NCI-H524 (cell line): ENCODE measurements around the gene XIRP2.

ENCODE experiments used
- DNase-seq, 2 experiments: peaks; one replicate each; lab custom pipeline; 2025; lab: John Stamatoyannopoulos, UW

The XIRP2 gene, protein sequence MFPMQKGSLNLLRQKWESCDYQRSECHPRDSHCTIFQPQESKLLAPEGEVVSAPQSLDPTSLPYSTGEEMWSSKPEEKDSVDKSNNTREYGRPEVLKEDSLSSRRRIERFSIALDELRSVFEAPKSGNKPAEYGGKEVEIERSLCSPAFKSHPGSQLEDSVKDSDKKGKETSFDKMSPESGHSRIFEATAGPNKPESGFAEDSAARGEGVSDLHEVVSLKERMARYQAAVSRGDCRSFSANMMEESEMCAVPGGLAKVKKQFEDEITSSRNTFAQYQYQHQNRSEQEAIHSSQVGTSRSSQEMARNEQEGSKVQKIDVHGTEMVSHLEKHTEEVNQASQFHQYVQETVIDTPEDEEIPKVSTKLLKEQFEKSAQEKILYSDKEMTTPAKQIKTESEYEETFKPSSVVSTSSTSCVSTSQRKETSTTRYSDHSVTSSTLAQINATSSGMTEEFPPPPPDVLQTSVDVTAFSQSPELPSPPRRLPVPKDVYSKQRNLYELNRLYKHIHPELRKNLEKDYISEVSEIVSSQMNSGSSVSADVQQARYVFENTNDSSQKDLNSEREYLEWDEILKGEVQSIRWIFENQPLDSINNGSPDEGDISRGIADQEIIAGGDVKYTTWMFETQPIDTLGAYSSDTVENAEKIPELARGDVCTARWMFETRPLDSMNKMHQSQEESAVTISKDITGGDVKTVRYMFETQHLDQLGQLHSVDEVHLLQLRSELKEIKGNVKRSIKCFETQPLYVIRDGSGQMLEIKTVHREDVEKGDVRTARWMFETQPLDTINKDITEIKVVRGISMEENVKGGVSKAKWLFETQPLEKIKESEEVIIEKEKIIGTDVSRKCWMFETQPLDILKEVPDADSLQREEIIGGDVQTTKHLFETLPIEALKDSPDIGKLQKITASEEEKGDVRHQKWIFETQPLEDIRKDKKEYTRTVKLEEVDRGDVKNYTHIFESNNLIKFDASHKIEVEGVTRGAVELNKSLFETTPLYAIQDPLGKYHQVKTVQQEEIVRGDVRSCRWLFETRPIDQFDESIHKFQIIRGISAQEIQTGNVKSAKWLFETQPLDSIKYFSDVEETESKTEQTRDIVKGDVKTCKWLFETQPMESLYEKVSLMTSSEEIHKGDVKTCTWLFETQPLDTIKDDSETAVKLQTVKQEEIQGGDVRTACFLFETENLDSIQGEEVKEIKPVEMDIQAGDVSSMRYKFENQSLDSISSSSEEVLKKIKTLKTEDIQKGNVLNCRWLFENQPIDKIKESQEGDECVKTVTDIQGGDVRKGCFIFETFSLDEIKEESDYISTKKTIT (N-terminal part only)

DNA sequence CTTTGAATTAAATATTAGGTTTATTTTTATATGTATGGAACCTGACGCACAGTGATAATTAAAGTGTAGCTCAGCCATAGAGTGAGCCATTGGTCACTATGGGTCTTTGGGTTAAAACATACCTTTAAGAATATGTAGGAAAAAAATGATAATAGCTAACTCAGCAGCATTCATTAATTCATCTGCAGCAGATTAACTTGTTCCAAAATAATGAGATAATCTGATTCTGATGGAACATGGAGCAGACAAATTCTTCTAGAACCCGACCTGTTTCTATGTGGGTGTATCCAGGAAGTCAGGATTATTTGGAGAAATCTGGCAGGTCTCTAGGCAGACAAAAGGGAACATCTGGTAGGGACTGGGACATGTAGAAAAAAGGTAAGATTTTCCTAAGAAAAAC is at the start of gene XIRP2:
TSS of gene XIRP2 (plus strand) at position 301 of the 400 bp plus-strand sequence. CDS start 15,003 bp downstream, outside the sequence.
- no peak for DNase-seq

DNA sequence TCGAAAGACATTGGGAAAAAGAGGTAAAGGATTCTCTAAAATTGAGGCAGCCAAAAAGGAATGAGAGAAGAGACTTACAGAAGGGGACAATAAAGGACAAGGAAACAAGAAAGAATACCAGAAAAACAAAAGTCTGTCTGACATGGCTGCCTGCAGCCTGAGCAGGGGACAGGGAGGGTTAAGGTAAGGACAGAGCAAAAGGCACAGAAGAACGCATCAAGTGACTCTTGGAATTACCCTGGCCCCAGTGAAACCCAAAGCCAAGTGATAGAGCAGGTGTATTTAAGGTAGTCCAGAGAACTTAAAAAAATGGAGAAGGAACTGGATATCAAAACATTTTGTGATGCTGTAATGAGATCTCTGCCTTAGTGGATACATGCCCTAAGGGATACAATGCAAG is 47.1 kb upstream of the XIRP2 start:
- DNase-seq = no peak

DNA sequence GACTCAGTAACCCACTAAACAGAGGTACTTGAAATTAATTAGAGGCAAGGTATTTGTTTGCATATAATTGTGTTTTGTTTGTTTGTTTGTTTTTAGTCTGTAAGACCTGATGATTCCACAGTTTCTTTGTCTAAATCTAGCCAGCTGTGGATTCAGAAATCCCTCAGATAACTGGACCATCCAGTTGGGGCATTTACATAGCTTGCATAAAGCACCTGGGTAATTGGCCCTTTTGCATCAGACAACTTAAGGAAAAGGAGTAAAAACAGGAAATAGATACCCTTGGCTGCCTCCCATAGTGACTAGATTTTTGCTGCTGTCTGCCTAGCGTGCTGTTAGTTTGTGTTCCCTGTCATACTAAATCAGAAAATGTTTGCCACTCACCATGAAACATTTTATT is 46.6 kb upstream of the XIRP2 start:
- no peak for DNase-seq

DNA sequence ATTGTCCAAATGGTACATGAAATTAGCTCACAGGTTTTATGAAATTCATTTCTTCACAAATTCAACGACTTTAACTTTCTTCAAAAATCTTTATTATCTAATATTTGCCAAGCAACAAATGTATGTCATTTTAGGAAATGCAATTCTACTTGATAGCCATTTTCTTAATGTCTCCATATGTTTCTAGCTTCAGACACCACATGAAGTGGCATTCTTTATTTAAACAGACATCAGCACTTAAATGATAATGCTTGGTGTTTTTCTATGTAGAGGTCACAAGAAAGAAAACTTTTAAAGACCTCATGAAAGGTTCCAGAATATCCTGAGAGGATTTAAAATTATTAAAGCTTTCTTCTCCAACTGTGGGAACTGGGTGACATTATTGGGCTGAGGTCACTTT is 44.2 kb upstream of the XIRP2 start:
- no peak for DNase-seq

DNA sequence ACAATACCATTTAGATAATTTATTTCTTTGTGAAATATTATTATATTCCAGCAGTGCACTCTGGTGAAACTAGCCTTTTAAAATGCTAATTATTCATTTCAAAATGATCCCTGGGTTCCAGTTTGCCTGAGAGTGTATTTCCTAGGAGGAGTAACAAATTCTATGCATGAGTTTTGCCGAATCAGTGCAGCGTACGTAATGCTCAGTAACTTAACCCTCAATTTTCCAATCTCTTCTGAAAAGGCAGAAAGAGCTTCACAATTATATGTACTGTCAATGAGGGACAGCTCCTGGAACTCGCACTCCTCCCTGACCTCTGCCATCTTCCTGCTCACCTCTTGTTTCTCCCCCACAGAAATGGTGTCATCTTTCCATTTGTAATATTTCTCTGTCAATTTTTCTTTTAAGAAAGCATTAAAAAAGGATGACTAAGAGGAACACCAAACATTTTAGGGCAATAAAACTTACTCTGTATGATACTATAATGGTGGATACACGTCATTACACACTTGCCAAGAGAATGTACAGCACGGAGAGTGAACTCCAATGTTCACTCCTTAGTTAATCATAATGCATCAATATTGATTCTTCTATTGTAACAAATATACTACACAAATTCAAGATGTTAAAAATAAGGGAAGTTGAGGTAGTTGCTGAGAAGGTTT is 25.7 kb upstream of the XIRP2 start:
- DNase-seq = no peak

DNA sequence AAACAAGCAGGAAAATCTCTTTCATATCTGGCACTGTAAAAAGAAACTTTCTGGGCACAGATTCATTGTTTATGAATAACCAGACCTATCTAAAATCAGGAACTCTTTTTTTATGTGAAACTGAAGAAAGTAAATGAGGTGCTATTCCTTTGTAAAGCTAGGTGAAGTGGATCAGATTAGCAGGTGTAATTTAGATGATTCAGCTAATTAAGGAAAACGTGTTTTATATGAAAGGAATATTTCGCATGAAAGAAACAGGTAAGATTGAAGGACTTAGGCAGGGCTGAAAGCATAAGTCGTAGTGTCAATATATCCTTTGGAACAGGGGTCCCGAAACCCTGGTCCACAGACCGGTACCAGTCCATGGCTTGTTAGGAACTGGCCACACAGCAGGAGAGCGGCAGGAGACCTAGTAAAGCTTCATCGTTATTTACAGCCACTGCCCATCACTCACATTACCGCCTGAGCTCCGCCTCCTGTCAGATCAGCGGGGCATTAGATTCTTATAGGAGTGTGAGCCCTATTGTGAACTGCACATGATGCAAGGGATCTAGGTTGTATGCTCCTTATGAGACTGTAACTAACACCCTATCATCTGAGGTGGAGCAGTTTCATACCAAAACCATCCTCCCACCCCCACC is 20.3 kb upstream of the XIRP2 start:
- DNase-seq = no peak

DNA sequence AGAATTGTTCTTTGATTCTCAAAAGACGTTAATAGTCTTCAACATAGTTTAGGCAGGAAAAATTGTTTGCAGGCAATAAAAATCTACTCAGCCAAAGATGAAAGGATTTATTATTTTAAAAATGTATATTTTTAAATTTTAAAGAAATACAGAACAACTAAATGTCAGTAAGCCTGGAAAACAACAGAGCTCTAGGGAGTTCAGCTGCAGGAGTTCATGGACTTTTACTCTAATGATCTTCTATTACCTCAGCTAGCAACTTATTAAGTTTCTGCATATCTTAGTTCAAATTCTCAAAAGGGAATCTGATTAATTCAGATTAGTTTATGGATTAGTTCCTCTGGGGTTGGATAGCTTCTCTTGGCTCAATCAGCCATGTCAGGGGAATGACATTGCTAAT is 17.9 kb upstream of the XIRP2 start:
- no peak for DNase-seq

DNA sequence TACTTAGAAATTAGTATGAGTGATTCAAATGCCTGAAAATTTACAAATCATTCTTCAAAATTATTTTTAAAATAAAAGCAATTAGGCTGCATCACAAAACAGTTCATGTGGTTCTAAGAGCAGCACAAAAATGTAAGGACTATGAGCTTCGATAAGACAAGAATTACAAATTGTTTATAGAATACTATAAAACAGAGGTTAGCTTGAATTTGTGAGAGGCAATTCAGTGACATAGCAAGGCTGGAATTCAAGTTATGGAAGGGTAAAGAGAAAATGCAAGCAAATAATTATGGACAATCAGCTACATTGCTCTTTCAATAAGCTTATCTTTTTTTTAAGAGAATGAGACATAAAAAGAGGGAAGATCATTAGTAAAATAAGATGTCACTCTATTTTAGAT is 7.1 kb upstream of the XIRP2 start:
- no peak for DNase-seq

DNA sequence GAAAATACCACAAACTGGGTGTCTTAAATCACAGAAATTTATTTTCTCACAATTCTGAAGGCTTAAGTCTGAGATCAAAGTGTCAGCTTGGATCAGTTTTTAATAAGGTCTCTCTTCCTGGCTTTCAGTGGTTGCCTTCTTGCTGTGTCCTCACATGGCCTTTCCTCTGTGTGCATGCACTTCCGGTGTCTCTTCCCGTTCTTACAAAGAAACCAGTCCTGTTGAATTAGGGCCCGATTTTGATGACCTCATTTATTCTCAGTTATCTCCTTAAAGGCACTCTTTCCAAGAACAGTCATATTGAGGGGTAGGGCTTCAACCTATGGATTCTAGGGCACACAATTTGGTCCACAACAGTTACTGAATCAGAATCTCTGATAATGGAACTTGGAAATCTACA is 5.4 kb upstream of the XIRP2 start:
- no peak for DNase-seq

DNA sequence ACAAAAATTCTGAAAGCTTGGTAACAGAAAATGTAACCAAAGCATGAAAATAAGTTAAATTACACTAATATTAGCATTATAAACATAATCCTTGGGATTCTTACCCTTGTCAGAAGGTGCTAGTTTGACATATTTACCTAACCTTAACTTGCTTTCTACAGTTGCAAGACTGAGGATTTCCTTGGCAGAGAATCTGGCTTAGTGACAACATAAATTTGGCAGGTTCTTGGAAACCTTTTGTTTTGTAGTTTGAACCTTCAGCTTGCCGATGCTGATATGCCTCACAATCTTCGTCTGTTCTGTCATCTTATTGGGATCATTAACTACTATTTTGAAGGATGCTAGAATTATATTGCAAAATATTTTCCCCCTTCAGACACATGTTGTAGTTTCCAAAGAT is 3.4 kb downstream of the XIRP2 start:
- DNase-seq = no peak

DNA sequence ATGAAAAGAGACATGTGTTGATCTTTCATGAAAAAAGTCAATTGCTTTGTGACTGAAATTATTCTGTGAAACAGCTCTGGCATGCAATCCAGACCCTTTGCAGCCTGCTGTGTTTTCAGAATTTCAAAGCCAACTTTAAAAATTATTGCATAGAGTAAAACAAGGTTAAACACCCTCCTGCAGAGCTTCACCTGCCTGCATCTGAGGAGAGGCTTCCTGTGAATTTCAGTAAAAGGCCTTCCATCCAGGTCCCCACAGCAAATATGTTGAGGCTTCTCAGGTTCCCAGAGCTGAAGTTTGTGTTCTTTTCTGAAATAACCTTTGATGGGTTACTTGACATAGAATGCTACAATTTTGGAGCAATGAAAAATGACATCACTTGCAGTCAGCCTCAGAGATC is 4.1 kb downstream of the XIRP2 start:
- DNase-seq = no peak

DNA sequence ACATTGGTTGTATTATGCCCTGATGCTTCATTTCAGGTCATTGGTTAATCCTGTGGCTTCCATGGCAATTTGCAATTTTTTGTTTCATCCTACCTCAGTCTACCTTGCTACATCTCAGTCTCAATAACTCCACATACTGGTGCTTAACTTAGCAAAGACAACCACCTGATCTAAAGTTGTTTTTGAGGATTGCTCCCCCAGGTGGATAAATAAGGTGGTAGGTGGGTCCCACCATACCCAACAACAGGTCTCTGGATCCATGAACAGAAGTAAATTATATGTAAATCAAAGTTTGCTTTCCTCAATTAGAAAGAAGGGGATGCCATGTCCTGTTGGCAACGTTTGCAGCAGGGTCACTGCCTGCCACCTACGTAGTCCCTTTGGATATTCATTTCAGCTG is 7.0 kb downstream of the XIRP2 start:
- no peak for DNase-seq

DNA sequence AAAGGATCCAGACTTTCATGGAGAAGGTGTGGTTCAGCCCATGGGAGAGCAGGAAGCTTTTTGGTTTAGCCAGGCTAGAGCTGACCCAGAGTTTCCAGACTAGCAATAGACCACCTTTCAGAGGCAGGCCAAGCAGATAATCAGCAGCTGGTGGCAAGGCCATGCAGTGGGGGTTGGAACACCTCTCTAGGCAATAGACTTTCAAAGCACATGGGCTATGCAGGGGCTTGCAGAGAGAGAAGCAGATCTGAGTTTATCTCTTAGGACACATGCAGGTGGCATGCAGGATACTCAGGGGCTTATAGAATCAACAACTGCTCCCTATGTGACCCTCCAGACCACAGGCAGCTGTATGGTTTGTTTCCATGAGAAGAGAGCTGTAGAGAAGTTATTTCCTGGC is 9.4 kb downstream of the XIRP2 start:
- no peak for DNase-seq

DNA sequence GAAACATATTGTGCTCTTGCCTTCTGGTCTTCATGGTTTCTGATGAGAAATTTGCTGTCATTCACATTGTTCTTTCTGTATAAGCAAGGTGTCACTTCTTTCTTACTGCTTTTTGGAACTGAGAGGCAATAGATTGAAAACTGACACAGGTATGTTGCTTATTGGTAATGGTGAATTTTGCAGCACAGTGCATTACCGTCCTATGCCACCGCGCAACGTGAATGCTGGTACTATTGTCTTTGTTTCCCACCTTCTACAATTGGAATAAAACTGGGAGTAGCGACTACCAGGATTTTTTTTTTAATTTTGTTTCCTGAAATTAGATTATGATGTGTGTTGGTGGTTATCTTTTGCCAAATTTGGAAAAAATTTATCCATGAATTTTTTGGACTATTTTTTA is 11.4 kb downstream of the XIRP2 start:
- no peak for DNase-seq

DNA sequence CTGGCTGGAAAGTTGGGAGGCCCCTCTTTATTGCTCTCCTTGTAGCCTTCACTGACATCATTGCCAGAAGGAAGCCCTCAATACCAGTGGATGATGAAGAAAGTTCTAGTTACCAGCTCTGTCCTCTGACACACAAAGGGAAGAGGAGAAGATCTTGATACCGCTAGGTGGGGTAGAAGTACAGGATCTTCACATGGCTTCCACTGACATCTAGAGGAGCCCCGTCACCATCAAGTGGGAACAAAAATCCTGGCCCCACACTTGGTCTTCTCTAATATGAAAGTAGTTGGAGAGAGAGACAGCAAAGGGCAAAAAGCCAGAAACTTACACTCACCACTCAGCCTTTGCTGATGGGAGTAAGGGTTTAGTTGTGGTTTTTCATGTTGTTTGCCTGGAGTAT is 12.4 kb downstream of the XIRP2 start:
- no peak for DNase-seq

DNA sequence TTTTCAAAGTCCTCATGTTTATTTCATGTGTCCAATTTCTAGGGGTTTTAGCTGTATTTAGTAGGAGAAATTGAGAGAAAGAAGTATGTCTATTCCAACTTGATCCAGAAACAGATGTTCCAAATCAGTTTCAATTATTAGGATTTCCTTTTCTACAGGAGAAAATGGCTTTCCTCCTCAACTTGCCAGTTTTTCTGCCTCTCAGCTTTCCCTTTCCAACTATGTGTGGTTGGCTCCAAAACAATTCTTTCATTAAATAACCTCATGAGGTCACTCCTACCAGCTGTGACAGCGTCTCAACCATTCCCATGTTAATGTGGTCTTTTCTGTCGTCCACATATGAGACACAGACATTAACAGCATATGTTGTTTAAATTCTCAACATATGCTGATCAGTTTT is 13.1 kb downstream of the XIRP2 start:
- DNase-seq = no peak

DNA sequence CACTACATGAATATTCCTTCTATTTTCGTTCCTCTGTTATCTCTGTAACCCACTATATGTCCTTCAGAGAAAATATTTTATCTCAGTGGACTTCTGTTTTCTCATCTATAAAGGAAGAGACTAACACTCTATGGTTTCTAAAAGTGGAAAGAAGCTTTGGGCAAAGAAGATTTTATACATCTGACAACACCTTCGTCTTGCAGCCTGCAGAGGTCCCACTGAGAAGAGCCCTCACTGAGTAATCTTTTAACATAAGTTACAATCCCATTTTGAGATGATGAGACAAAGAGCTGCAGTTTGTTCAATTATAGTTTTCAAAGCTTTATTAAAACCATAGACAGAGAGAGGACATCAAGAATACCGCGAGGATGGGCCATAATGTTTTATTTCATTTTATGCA is 28.7 kb downstream of the XIRP2 start:
- DNase-seq = no peak

DNA sequence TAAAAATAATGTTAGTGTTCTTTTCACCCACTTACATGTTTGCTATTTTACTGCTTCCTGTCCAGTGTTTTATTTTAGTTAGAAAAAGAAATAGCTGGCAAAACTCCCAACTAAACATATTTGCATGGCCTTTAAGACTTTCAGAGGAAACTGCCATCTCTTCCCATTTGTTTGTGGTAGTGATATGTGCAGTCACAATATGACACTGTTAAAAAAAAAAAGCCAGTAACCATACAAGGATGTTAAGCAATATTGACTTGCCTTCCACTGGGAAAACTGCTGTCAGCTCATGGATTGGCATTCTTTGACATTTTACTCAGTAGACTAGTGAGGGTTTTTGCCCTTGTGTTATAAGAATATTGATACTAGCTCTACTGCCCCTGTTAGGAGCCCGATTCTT is 29.1 kb downstream of the XIRP2 start:
- no peak for DNase-seq

DNA sequence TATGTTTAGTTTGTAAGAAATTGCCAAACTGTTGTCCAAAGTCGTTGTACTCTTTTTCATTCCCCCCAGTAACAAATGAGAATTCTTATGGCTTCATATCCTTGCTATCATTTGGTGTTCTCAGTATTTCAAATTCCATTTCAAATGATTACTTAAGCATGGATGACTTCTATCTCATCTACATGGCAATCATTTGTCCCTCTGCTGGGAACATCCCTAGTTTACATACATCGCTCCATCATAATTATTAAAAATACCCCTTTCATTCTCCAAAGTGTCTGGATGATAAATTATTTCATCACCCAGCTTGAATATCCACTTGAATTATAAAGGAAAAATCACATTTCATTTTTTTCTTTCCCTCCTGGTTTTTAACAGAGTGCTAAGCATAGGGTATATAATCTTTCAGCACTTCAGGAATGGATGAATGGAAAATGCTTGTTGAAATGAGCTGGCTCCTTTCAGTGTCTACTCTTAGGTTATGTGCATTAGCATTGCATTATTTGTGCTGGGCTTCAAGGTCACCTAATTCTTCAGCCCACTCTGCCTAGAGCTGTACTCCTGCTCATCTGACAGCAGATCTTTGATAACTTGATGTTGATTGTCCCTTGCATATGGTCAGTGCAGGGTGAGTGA is 33.1 kb downstream of the XIRP2 start:
- no peak for DNase-seq

DNA sequence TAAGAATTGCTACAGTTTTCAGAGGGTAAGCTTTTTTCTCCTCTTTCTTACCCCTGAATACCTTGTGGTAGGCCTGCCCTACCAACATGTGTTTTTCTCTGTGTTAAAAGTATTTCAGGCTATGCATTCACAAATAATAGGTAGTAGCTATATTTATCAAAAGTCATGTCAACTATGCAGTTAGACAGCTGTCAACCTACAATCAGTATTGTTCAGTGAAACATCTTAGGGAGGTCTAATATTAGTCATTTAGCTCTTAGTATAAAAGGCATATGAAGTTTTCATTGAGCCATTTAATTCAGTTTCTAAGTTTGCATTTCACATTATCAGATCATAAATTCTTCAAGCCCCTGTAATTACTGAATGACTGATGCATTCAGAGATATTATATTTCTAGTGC is 36.7 kb downstream of the XIRP2 start:
- DNase-seq = no peak

DNA sequence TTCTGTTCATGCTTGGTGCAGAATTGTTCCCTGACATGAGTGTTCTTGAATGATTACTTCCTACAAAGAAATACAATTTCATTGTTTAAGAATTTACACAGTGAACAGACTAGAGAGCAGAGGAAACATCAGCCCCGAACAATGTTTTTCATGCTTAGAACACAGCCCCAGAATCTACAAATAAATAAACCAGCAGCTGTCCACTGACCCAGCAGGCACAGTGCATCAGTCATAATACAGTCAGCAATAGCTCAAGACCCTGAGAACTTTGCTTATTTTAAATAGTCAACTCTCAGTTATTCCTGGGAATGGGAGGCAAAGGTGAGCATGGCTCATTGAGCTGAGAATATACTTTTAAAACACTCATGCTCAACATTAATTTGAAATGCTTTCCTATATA is 38.4 kb downstream of the XIRP2 start:
- no peak for DNase-seq
